Testis (tissue), 3 donors: Measurements from ENCODE around the gene HDAC9. TPM values are rescaled to one million over a fixed set of nuclear protein-coding genes. Genes with fewer than 3 reads are reported as not detected.

Experiments
- DNase-seq: peaks from one replicate; pipeline ENCODE4 v3.0.0-alpha.2; 2019
- H3K27ac ChIP-seq, 2 donors: fragments of 200-600 bp; sonication (generic); one replicate each; pipeline ENCODE4 v1.5.1; 2019
- H3K27me3 ChIP-seq: fragments of 200-600 bp; sonication (generic); one replicate; pipeline ENCODE4 v1.5.1; 2019
- H3K36me3 ChIP-seq: fragments of 200-600 bp; sonication (generic); one replicate; pipeline ENCODE4 v1.5.1; 2017; ENCODE audit warnings: low read depth; ENCODE audit errors: missing control alignments
- H3K4me1 ChIP-seq: fragments of 200-600 bp; sonication (generic); one replicate; pipeline ENCODE4 v1.5.1; 2019
- H3K4me3 ChIP-seq, 2 donors: fragments of 200-600 bp; sonication (generic); one replicate each; pipeline ENCODE4 v1.5.1; 2017 to 2019
- H3K9me3 ChIP-seq: fragments of 200-600 bp; sonication (generic); one replicate; pipeline ENCODE4 v1.5.1; 2017
- CTCF ChIP-seq, 3 experiments: fragments of 450-650 bp in 2 of 3; fragments of 200-600 bp in 1 of 3; sonication (generic) in 1 of 3; IDR thresholded peaks; one replicate each; pipeline ENCODE4 v1.5.1; 2016 to 2019; ENCODE audit warnings: antibody characterized with exemption in 3 of 3, mild to moderate bottlenecking in 2 of 3, moderate library complexity in 1 of 3
- POLR2A ChIP-seq: fragments of 450-650 bp; IDR thresholded peaks from one replicate; pipeline ENCODE4 v1.6.1; 2017; ENCODE audit warnings: antibody characterized with exemption, mild to moderate bottlenecking, moderate library complexity
- WGBS, 2 donors: methylation state at CpG; one replicate each; pipeline ENCODE4 v1.1.5; 2018; 5-methylcytosine and 5-hydroxymethylcytosine counted together
- intact Hi-C: fragments of 100-400 bp; cut with DNase I; formaldehyde crosslinking; loops from one replicate; pipeline ENCODE4 v1.15.1; 2023; ENCODE audit warnings: low total_unique reads
- polyA plus RNA-seq: library from polyadenylated mRNA; stranded (reverse); fragments of 350-450 nt; fragmentation: Illumina TruSeq; extraction: RNeasy Lipid Tissue Mini Kit (QIAGEN cat#74804); gene quantifications from one replicate; pipeline ENCODE4 v1.2.3, GENCODE V29; 2014; ENCODE audit warnings: low read depth, low replicate concordance; ENCODE audit not compliant: insufficient read depth
- total RNA-seq, 2 donors: library from RNA; depleted of rRNA; stranded (reverse); fragments of >200 nt; gene quantifications; one replicate each; pipeline ENCODE4 v1.2.3, GENCODE V29; 2016

The HDAC9 gene
- total and polyA plus RNA-seq, 3 donors from 2014 or later: 30.6 to 35.5 (median 35.4) TPM

GRCh38 chr7:18518555-18518954, 23.0 kb downstream of the HDAC9 start:
- H3K27me3 ChIP-seq: no peaks in the 10 kb centered on the region
- no peaks in the 10 kb centered on the region for H3K4me1 ChIP-seq
- no peak overlapping the region for H3K4me3 ChIP-seq
- no peaks in the 10 kb centered on the region for H3K9me3 ChIP-seq
- DNase-seq: no peak
- H3K27ac ChIP-seq: no peak overlapping the region
- WGBS, 2 donors: 93 to 97% methylated on average over 6 of the region's 6 CpGs
- intact Hi-C loops: no loop called here
- no peaks in the 10 kb centered on the region for H3K36me3 ChIP-seq
- TF ChIP-seq POLR2A (no peak), CTCF (IDR thresholded peaks at IDR 0.05) (no peak)

GRCh38 chr7:18520450-18521235, 25.1 kb downstream of the HDAC9 start:
- Histone ChIP-seq H3K36me3 (no peaks in the 10 kb centered on the region), H3K4me3 (no peak overlapping the region), H3K27ac (no peak overlapping the region), H3K27me3 (no peaks in the 10 kb centered on the region), H3K9me3 (no peaks in the 10 kb centered on the region), H3K4me1 (no peaks in the 10 kb centered on the region)
- TF ChIP-seq CTCF (IDR thresholded peaks at IDR 0.05) (no peak), POLR2A (no peak)
- 63 to 75% methylated on average over 5 of the region's 5 CpGs for WGBS, 2 donors
- intact Hi-C loops: no loop called here
- no peak for DNase-seq

- Histone ChIP-seq H3K27me3 (no peaks in the 10 kb centered on the region), H3K4me3 (no peak overlapping the region), H3K27ac (no peak overlapping the region), H3K36me3 (no peaks in the 10 kb centered on the region), H3K4me1 (no peaks in the 10 kb centered on the region), H3K9me3 (no peaks in the 10 kb centered on the region)
- TF ChIP-seq POLR2A: no peak
- intact Hi-C loops: no loop called here
- WGBS, 2 donors: 70 to 84% methylated on average over 3 of the region's 3 CpGs
- no peak for DNase-seq
Observed at GRCh38 chr7:18521236-18521589, 25.7 kb downstream of the HDAC9 start.

- Histone ChIP-seq H3K27ac (no peak overlapping the region), H3K36me3 (no peaks in the 10 kb centered on the region), H3K4me3 (no peak overlapping the region), H3K27me3 (no peaks in the 10 kb centered on the region), H3K4me1 (no peaks in the 10 kb centered on the region), H3K9me3 (no peaks in the 10 kb centered on the region)
- intact Hi-C loops: no loop called here
- TF ChIP-seq POLR2A (no peak), CTCF (IDR thresholded peaks at IDR 0.05) (no peak)
- DNase-seq: no peak
- WGBS, 2 donors: 78 to 83% methylated on average over 5 of the region's 5 CpGs
Observed at GRCh38 chr7:18521945-18522566, 26.5 kb downstream of the HDAC9 start.

DNA sequence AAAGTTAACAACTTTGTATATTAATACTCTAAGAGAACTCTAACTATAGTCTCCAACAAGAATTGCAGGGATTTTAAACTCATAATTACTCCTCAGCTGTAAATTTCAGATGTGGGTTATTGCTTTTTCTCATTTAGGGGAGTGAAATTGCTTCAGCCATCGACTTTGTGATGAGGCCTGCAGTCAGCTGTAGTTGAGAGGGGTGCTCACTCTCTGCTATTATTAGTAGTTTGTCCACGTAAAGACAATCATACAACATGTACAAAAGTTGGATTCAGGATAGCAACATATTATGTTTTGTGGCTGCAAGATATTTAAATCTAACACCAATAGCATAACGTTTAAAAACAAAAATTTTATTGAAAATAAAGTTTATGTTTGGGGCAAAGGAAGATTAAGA, 28.7 kb downstream of the HDAC9 start:
- Histone ChIP-seq H3K9me3 (no peaks in the 10 kb centered on the region), H3K27me3 (no peaks in the 10 kb centered on the region), H3K4me3 (no peak overlapping the region), H3K4me1 (no peaks in the 10 kb centered on the region), H3K27ac (no peak overlapping the region), H3K36me3 (no peaks in the 10 kb centered on the region)
- no peak for DNase-seq
- WGBS, 2 donors: 90 to 92% methylated on average over 3 of the region's 3 CpGs
- no peak for TF ChIP-seq POLR2A
- TF ChIP-seq CTCF (IDR thresholded peaks at IDR 0.05): no peak
- intact Hi-C loops: no loop called here
